ENCODE measurements around the gene CALN1. TPM values are rescaled to one million over a fixed set of nuclear protein-coding genes. Genes with fewer than 3 reads are reported as not detected.

Gene CALN1
- polyA plus RNA-seq, 1 donor (not counting 4 experiments of a cell fraction or from before 2014, with no cell fraction given) = not detected

- Histone ChIP-seq H3K9me1 (ENCODE audit: control insufficient read depth, extremely low read depth, insufficient read depth, low read length) (no peaks in the 10 kb centered on the region), H3K4me1 (ENCODE audit: control insufficient read depth, extremely low read depth, insufficient read depth, low read length) (no peaks in the 10 kb centered on the region), H3K79me2 (ENCODE audit: control insufficient read depth, insufficient read depth, low read length) (no peaks in the 10 kb centered on the region), H4K20me1 (ENCODE audit: control insufficient read depth, extremely low read depth, insufficient read depth, low read length) (no peaks in the 10 kb centered on the region), H3K4me2 (ENCODE audit: control insufficient read depth, extremely low read depth, insufficient read depth, low read depth, low read length) (no peak overlapping the region), H3K9me3 (ENCODE audit: control insufficient read depth, low read depth, low read length) (no peaks in the 10 kb centered on the region), H3K4me3 (ENCODE audit: control insufficient read depth in 2 of 3, extremely low read depth in 1 of 3, insufficient read depth in 2 of 3, low read depth in 1 of 3, low read length in 3 of 3) (no peak overlapping the region), H3K9ac (ENCODE audit: control insufficient read depth, extremely low read depth, insufficient read depth, low read length) (no peak overlapping the region), H3K27me3 (ENCODE audit: control insufficient read depth, extremely low read depth, insufficient read depth, low read length) (no peaks in the 10 kb centered on the region), H3K36me3 (ENCODE audit: control insufficient read depth in 2 of 2, extremely low read depth in 1 of 2, insufficient read depth in 2 of 2, low read length in 2 of 2) (no peaks in the 10 kb centered on the region), H3K27ac (ENCODE audit: control insufficient read depth, insufficient read depth, low read length) (no peak overlapping the region), H2AFZ (ENCODE audit: control insufficient read depth, low read length) (no peak overlapping the region)
- no peak for TF ChIP-seq CTCF (optimal IDR thresholded peaks at IDR 0.05 in 1 of 3, IDR thresholded peaks at IDR 0.05 in 1 of 3, conservative IDR thresholded peaks at IDR 0.05 in 1 of 3; ENCODE audit: extremely low read depth in 1 of 3, insufficient read depth in 2 of 3, low read length in 3 of 3)
- TF ChIP-seq EZH2 (IDR thresholded peaks at IDR 0.05; ENCODE audit: low read length) = no peak
- dilution Hi-C loops (cut with MboI; ENCODE audit: extremely low pct_ligation_motif_present, low sequenced_read_pairs) = no loop called here
- no peak for DNase-seq (ENCODE audit: low read depth, low spot score)
- FAIRE-seq = no peak
Measured at GRCh38 chr7:72163271-72163670, 248.9 kb downstream of the CALN1 start.

- no peak overlapping the region for H3K4me2 ChIP-seq (ENCODE audit: control insufficient read depth, extremely low read depth, insufficient read depth, low read depth, low read length)
- DNase-seq (ENCODE audit: low read depth, low spot score) (no peak), FAIRE-seq (no peak)
- no peaks in the 10 kb centered on the region for H3K36me3 ChIP-seq (ENCODE audit: control insufficient read depth in 2 of 2, extremely low read depth in 1 of 2, insufficient read depth in 2 of 2, low read length in 2 of 2)
- dilution Hi-C loops (cut with MboI; ENCODE audit: extremely low pct_ligation_motif_present, low sequenced_read_pairs) = no loop called here
- H3K9ac ChIP-seq (ENCODE audit: control insufficient read depth, extremely low read depth, insufficient read depth, low read length) = no peak overlapping the region
- no peaks in the 10 kb centered on the region for H3K4me1 ChIP-seq (ENCODE audit: control insufficient read depth, extremely low read depth, insufficient read depth, low read length)
- H3K27ac ChIP-seq (ENCODE audit: control insufficient read depth, insufficient read depth, low read length) = no peak overlapping the region
- H3K27me3 ChIP-seq (ENCODE audit: control insufficient read depth, extremely low read depth, insufficient read depth, low read length) = no peaks in the 10 kb centered on the region
- H3K79me2 ChIP-seq (ENCODE audit: control insufficient read depth, insufficient read depth, low read length) = no peaks in the 10 kb centered on the region
- TF ChIP-seq CTCF (optimal IDR thresholded peaks at IDR 0.05 in 1 of 3, IDR thresholded peaks at IDR 0.05 in 1 of 3, conservative IDR thresholded peaks at IDR 0.05 in 1 of 3; ENCODE audit: extremely low read depth in 1 of 3, insufficient read depth in 2 of 3, low read length in 3 of 3) (peak in 1 of 3 experiments; percentile 10), EZH2 (IDR thresholded peaks at IDR 0.05; ENCODE audit: low read length) (no peak)
- H3K4me3 ChIP-seq (ENCODE audit: control insufficient read depth in 2 of 3, extremely low read depth in 1 of 3, insufficient read depth in 2 of 3, low read depth in 1 of 3, low read length in 3 of 3) = no peak overlapping the region
- H2AFZ ChIP-seq (ENCODE audit: control insufficient read depth, low read length) = no peak overlapping the region
- H3K9me1 ChIP-seq (ENCODE audit: control insufficient read depth, extremely low read depth, insufficient read depth, low read length) = no peaks in the 10 kb centered on the region
- H4K20me1 ChIP-seq (ENCODE audit: control insufficient read depth, extremely low read depth, insufficient read depth, low read length) = no peaks in the 10 kb centered on the region
- no peaks in the 10 kb centered on the region for H3K9me3 ChIP-seq (ENCODE audit: control insufficient read depth, low read depth, low read length)
Measured at GRCh38 chr7:72161534-72161933, 250.6 kb downstream of the CALN1 start.
